Globus pallidus (tissue), 1 donor: Measurements from ENCODE around the gene DOCK3.

Source experiments
- DNase-seq: peaks from one replicate; pipeline ENCODE4 v3.0.0-alpha.2; 2015; ENCODE audit warnings: low spot score

DOCK3 gene

DNA sequence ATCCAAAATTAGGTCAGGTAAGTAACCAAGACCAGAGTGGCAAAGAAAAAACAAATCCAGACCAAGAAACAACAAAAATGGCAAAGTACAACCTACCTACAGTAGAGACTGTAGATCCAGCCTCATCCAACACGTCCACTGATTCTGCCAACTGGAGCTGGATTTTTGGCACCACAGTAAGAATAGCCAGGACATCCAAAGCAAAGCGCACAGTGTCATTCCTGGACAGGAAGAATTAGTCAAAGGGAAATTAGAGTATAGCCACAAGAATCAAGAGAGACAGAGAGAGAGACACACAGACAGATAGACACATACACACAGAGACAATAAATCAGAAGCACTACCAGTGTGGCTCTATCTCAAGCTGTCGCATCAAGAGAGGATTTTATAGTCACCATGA lies 747.5 kb downstream of the DOCK3 start:
- DNase-seq: no peak

GRCh38 chr3:51426921-51427320 lies 752.2 kb downstream of the DOCK3 start:
- DNase-seq: no peak

- no peak for DNase-seq
Measured at GRCh38 chr3:51429138-51429537, 754.4 kb downstream of the DOCK3 start.
